Thyroid gland (tissue), 4 donors: Measurements from ENCODE around the gene OR7A17. TPM values are rescaled to one million over a fixed set of nuclear protein-coding genes. Genes with fewer than 3 reads are reported as not detected.

ENCODE experiments used
- DNase-seq, 2 donors: peaks; one replicate each; pipeline ENCODE4 v3.0.0-alpha.2; 2019
- H3K27ac ChIP-seq, 3 donors: fragments of 200-600 bp; sonication (generic); 1 replicate in 2 of 3; 2 replicates in 1 of 3; pipeline ENCODE4 v1.5.1; 2016 to 2019; ENCODE audit warnings: mild to moderate bottlenecking in 1 of 3, moderate library complexity in 1 of 3
- H3K27me3 ChIP-seq: fragments of 200-600 bp; sonication (generic); one replicate; pipeline ENCODE4 v1.5.1; 2019
- H3K36me3 ChIP-seq, 2 donors: fragments of 200-600 bp; sonication (generic); one replicate each; pipeline ENCODE4 v1.5.1; 2016 to 2019
- H3K4me1 ChIP-seq, 2 donors: fragments of 200-600 bp; sonication (generic); one replicate each; pipeline ENCODE4 v1.5.1; 2017 to 2019
- H3K4me3 ChIP-seq, 3 donors: fragments of 200-600 bp; sonication (generic); replicated peaks in 1 of 3; 1 replicate in 2 of 3; 2 replicates in 1 of 3; pipeline ENCODE4 v1.5.1; 2016; ENCODE audit warnings: mild to moderate bottlenecking in 1 of 3
- H3K9me3 ChIP-seq: fragments of 200-600 bp; sonication (generic); one replicate; pipeline ENCODE4 v1.5.1; 2017
- POLR2A ChIP-seq, 2 donors: fragments of 450-650 bp; IDR thresholded peaks; one replicate each; pipeline ENCODE4 v1.6.1; 2017; ENCODE audit warnings: antibody characterized with exemption in 2 of 2, mild to moderate bottlenecking in 2 of 2, moderate library complexity in 1 of 2
- WGBS, 2 donors: methylation state at CpG; one replicate each; pipeline ENCODE4 v1.1.5; 2017; 5-methylcytosine and 5-hydroxymethylcytosine counted together
- intact Hi-C: fragments of 100-400 bp; cut with DNase I; formaldehyde crosslinking; loops from one replicate; pipeline ENCODE4 v1.15.1; 2023
- total RNA-seq, 4 donors: library from RNA; depleted of rRNA; stranded (reverse); fragments of >200 nt; gene quantifications; one replicate each; pipeline ENCODE4 v1.2.3, GENCODE V29; 2016
- TF ChIP-seq, protein P1 (sequence below), 6 experiments: fragments of 200-600 bp in 3 of 6; fragments of 450-650 bp in 3 of 6; sonication (generic) in 3 of 6; IDR thresholded peaks; one replicate each; pipeline ENCODE4 v1.5.1; 2016 to 2019; ENCODE audit warnings: antibody characterized with exemption in 6 of 6, mild to moderate bottlenecking in 2 of 6, inconsistent platforms in 1 of 6, moderate library complexity in 1 of 6

Gene OR7A17
- total RNA-seq, 4 donors from 2014 or later = not detected

DNA sequence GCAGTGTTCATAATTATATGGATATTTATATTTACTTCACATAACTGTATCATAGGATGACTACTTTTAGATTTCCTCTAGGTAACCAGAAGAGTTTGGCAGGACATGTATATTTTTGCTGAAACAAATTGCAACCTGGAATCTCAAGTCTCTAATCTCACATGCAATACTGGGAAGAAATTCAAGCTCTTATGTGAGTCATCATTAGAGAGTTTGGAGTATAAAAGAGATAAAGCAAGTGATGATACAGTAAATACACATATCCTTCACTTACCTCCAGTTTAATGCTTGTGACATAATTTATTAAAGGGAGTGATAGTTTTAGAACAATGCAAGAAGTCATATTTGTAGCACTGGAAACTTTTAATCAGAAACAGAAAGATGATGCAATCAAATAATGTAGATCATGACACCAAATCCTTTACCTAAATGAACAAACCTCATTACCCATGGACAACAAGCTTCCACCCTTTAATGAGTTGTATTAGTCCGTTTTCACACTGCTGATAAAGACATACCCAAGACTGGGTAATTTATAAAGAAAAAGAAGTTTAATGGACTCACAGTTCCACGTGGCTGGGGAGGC, 15.8 kb upstream of the OR7A17 start:
- no peak for DNase-seq
- 15 to 22% methylated on average over 2 of the region's 2 CpGs for WGBS, 2 donors
- no peak for TF ChIP-seq POLR2A (IDR thresholded peaks at IDR 0.05)
- TF ChIP-seq, protein P1, sequence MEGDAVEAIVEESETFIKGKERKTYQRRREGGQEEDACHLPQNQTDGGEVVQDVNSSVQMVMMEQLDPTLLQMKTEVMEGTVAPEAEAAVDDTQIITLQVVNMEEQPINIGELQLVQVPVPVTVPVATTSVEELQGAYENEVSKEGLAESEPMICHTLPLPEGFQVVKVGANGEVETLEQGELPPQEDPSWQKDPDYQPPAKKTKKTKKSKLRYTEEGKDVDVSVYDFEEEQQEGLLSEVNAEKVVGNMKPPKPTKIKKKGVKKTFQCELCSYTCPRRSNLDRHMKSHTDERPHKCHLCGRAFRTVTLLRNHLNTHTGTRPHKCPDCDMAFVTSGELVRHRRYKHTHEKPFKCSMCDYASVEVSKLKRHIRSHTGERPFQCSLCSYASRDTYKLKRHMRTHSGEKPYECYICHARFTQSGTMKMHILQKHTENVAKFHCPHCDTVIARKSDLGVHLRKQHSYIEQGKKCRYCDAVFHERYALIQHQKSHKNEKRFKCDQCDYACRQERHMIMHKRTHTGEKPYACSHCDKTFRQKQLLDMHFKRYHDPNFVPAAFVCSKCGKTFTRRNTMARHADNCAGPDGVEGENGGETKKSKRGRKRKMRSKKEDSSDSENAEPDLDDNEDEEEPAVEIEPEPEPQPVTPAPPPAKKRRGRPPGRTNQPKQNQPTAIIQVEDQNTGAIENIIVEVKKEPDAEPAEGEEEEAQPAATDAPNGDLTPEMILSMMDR (IDR thresholded peaks at IDR 0.05) = no peak
- Histone ChIP-seq H3K27ac (no peak overlapping the region), H3K4me1 (no peaks in the 10 kb centered on the region), H3K36me3 (no peaks in the 10 kb centered on the region), H3K4me3 (no peak overlapping the region), H3K9me3 (no peaks in the 10 kb centered on the region), H3K27me3 (no peaks in the 10 kb centered on the region)
- intact Hi-C loops = no loop called here

DNA sequence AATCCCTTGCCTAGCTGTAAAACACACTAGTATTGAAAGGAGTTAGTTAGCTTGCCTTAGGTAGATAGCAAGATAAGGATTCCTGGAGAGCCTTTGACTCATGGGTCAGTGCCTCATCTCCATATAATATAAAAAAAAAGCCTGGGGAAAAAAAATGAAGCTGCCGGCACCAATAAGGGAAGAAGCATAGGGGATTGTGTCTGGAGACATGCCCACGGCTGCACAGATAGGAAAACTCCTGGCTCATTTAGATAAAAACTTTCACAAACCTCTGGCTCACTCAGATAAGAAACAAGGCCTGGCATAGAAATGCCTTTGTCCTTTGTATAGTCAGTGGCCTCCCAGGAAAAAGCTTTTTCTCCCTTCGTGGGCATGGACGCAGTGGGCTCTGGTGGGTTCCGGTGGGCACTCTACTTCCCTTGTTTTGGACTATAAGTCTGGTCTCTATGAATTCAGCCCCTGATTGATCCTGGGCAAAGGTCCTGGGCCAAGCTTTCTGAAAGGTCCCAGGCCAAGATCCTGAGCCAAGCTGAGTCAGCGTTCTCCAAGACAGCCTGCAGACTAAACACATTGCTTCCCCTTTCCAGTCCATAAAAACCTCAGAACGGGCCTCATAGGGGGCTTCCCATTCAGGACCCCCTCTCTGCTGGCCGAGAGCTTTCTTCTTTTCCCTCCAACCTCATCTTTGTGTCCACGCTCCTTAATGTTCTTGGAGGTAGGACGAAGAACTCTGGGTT, 4.9 kb upstream of the OR7A17 start:
- intact Hi-C loops = no loop called here

DNA sequence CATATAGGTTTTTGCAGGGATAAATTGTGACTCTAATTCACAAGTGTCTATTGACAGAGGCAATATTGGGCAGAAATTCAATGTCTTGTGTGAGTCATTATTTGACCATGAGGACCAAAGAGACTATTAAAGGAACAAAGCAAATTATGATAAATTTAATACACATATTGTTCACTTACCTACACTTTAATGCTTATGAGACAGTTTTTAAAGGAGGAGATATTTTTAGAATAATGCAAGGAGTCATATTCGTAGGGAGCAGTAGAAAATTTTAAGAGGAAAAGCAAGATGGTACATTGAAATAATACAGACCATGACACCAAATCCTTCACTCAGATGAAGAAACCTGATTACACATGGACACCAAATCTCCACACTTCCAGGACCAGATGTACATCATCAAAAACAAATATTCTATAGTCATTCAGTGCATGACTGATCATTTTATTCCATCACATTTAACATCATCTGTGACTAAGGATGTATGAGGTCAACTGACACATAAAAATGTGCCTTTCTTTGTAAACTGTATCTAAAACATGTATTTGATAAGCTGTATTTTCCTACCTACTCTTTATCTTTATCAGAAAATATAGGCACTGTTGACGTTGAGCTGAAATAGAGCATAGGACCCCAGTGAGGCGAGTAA, 4.2 kb upstream of the OR7A17 start:
- Histone ChIP-seq H3K4me1 (no peaks in the 10 kb centered on the region), H3K27ac (no peak overlapping the region), H3K9me3 (no peaks in the 10 kb centered on the region), H3K4me3 (no peak overlapping the region), H3K27me3 (no peaks in the 10 kb centered on the region), H3K36me3 (no peaks in the 10 kb centered on the region)
- DNase-seq = no peak
- TF ChIP-seq POLR2A (IDR thresholded peaks at IDR 0.05) = no peak
- TF ChIP-seq, protein P1 (IDR thresholded peaks at IDR 0.05) = no peak
- WGBS, 2 donors = 63 to 69% methylated on average over 3 of the region's 3 CpGs
- intact Hi-C loops = loop anchor here (10.0 kb wide), 1 partner anchor 315 kb away; the partner anchor contains the start of gene NDUFB7

More for the DNA sequence above, 4.9 kb upstream of the OR7A17 start:
- Histone ChIP-seq H3K27ac (no peak overlapping the region), H3K9me3 (no peaks in the 10 kb centered on the region), H3K4me1 (no peaks in the 10 kb centered on the region), H3K36me3 (no peaks in the 10 kb centered on the region), H3K4me3 (no peak overlapping the region), H3K27me3 (no peaks in the 10 kb centered on the region)
- no peak for TF ChIP-seq POLR2A (IDR thresholded peaks at IDR 0.05)
- TF ChIP-seq, protein P1 (IDR thresholded peaks at IDR 0.05) = no peak
- DNase-seq = no peak
- 58 to 62% methylated on average over 10 of the region's 10 CpGs for WGBS, 2 donors

DNA sequence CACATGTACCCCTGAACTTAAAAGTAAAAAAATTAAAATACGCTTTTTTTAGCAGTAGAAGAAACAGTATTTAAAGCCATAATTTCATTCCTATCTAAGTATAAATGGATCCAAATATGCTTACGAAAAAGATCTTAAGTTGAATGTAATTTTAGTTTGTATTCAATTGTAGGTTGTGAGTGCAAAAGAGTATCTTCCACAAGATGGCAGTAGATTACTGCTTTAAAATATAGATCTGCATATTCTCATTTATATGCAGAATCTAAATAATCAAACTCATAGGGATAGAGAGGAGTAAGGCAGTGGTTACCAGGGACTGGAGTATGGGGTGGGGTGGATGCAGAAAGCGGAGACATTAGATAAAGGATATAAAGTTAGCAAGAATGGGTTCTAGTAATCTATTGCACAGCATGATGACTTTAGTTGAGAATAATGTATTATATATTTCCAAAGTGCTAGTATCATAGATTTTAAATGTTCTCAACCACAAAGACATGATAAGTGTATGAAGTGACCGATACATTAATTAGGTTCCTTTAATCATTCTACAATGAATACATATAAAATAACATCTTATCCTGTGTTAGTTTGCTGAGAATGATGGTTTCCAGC, 14.2 kb downstream of the OR7A17 start:
- intact Hi-C loops = no loop called here
- Histone ChIP-seq H3K27me3 (no peaks in the 10 kb centered on the region), H3K9me3 (no peaks in the 10 kb centered on the region), H3K4me3 (no peak overlapping the region), H3K4me1 (no peaks in the 10 kb centered on the region), H3K36me3 (no peaks in the 10 kb centered on the region), H3K27ac (no peak overlapping the region)
- 78 to 81% methylated on average over 4 of the region's 4 CpGs for WGBS, 2 donors
- no peak for DNase-seq
- TF ChIP-seq, protein P1 (IDR thresholded peaks at IDR 0.05) = peak in 1 of 6 experiments; percentile 22
- no peak for TF ChIP-seq POLR2A (IDR thresholded peaks at IDR 0.05)
